HG03469 (cell line): ENCODE results near the gene SLCO1A2.

ENCODE experiments used
- ATAC-seq: cut with Tn5 transposase; IDR thresholded peaks from one replicate; pipeline ENCODE4 v1.9.1; 2021; ENCODE audit warnings: mild to moderate bottlenecking, moderate library complexity, moderate number of reproducible peaks; ENCODE audit not compliant: unreplicated experiment

Gene SLCO1A2

DNA sequence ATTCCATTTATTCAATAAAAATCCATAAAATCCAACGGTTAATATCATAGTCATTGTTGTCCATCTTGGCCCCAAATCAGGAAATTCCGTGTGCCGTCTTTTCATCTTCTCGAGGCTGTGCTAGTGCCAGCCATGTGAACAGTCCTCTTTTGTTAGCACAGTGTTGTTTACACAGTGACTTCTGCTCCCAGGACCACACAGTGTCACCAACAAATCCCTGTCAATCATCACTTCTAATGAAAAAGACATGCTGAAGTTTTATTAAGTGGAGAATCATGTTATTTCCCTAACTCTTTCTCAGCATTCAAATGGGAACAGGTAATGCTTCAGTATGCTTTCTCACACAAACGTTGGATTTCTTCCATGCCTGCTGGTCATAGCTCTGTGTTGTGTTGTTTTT is 1.9 kb upstream of the SLCO1A2 start:
- no peak for ATAC-seq

DNA sequence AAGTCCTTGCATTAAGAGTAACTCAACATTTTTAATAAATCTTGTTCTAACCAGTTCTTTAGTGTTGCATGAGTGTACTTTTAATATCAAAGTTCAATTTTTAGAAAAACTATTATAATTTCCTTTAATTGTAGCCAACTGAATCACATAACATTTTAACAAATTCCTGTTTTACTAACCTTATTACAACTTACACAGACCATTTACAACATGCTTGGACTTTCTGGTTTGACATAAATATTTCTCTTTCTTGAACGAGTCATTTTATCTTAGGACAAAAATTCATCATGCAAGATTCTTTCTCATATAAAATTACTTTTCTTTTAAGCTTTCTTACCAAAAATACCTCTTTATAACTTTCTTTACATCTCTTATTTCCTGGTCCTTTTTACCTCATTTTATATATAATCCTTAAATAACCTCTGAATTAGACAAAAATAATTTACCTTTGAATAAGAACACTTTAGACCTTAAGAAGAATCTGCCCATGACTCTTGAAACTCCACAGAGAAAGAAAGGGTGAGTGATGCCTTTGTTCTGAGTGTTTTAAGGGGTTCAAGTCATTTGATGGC is 3.9 kb downstream of the SLCO1A2 start:
- ATAC-seq = no peak

- no peak for ATAC-seq
These were observed 6.1 kb downstream of the SLCO1A2 start for GRCh38 chr12:21328578-21328977.

GRCh38 chr12:21324551-21324950 is 10.2 kb downstream of the SLCO1A2 start:
- ATAC-seq = no peak

- no peak for ATAC-seq
These were observed 11.0 kb downstream of the SLCO1A2 start for GRCh38 chr12:21323736-21324135.

GRCh38 chr12:21308785-21309184 is 25.9 kb downstream of the SLCO1A2 start:
- ATAC-seq = no peak

GRCh38 chr12:21305661-21306060 is 29.1 kb downstream of the SLCO1A2 start:
- ATAC-seq = no peak

DNA sequence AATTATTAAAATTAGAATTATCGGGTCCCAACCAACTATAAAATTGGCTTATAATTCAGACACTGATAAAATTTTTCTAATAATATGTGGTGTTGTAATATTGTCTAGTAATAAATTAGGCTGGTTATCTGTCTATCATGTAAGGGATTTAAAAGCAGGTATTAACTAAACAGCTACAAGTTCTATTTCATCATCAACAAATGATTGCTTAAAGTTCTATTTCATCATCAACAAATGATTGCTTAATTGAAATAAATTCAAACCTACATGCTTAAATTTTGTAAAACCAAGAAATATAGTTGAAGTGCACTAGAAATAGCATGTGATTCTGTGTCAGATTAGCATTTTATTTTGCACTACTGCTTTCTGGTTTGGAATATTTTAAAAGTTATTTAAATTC is 34.1 kb downstream of the SLCO1A2 start:
- ATAC-seq = no peak

- ATAC-seq = peak; percentile 59
These were observed 37.8 kb downstream of the SLCO1A2 start for GRCh38 chr12:21296751-21297406.

GRCh38 chr12:21296348-21296747 is 38.4 kb downstream of the SLCO1A2 start:
- ATAC-seq = no peak

DNA sequence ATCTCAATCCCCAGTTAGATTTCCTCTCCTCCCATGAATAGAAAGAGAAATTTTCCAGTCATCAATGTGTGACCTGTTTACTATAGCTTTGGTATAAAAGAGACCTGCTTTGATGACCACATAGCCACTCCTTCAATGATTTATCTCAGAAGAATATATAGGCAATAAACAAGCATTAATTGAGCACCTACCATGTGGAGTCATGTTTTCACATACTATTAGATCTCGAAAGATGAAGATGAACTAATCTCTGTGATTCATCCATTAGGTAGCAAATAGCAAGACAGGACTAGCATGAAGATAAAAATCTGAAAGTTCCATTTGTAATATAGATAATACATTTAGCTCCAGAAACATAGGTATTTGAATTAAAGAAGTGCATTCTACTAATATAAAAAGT is 40.5 kb downstream of the SLCO1A2 start:
- ATAC-seq = no peak

DNA sequence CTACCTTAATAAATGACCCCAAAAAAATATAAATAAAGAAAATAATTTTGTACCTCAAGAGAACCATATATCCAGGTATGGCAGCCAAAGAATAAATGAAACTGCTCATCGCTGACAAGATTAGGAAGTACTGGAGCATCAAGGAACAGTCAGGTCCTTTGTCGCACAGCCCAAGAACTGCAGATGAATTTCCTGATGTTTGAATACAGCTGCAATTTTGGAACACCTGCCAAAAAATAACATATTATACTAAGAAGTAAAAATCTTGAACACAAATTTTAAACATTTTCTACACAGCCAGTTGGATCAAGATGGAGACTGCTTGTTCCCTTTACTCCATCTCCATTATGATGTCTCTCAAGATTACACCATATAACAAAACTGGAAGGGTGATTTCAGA is 42.6 kb downstream of the SLCO1A2 start:
- no peak for ATAC-seq

- ATAC-seq = no peak
These were observed 45.0 kb downstream of the SLCO1A2 start for GRCh38 chr12:21289698-21290097.

DNA sequence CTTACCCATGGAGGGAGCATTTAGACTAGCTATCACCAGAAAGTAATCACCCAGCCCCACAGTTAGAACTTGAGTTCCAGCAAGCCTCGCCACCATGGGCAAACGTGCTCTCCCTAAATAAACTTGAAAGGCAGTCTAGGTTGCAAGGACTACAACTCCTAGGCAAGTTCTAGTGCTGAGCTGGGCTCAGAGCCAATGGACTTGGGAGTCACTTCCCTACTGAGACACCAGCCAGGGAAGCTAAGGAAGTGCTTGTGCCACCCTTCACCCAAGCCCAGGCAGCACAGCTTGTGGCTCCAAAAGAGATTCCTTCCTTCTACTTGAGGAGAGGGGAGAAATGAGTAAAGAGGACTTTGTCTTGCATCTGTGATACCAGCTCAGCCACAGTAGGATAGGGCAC is 57.9 kb downstream of the SLCO1A2 start:
- no peak for ATAC-seq

GRCh38 chr12:21265932-21266331 is 68.8 kb downstream of the SLCO1A2 start:
- ATAC-seq = no peak

GRCh38 chr12:21264232-21264631 is 70.5 kb downstream of the SLCO1A2 start:
- no peak for ATAC-seq

- ATAC-seq = no peak
These were observed 77.5 kb downstream of the SLCO1A2 start for GRCh38 chr12:21257172-21257571.

GRCh38 chr12:21252070-21252469 is 82.6 kb downstream of the SLCO1A2 start:
- no peak for ATAC-seq

- no peak for ATAC-seq
These were observed 86.0 kb downstream of the SLCO1A2 start for GRCh38 chr12:21248679-21249078.

DNA sequence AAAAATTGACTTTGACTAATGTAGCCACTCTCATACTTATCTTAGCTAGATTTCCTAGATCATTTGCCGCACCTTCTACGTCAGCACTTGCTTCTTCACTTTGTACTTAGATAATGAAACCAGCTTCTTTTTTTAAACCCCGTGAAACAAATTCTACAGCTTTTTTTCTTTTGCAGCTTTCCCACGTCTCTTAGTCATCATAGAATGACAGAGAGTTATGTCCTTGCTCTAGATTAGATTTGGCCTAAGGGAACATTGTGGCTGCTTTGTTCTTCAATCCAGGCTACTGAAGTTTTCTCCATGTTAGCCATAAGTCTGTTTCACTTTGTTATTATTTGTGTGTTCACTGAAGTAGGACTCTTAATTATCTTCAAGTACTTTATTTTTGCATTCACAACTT is 94.9 kb downstream of the SLCO1A2 start:
- no peak for ATAC-seq

- ATAC-seq = no peak
These were observed 100.3 kb downstream of the SLCO1A2 start for GRCh38 chr12:21234395-21234794.

DNA sequence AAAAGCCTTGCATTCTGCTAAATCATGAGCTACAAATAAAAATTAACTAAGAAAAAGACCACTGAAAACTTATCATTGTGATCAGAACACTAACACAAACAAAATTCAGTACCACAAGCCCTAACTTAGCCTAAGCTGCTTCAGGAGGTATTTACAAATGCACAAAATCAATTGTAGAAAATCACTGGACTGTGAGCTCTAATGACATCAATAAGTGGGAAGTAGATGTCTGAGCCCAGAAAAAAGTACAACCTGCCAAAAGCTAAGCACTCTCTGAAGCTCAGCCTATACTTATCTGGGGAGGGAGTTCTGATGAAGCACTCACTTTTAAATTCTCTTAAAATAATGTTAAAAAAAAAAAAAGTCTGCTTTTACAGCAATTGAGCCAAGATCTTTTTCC is 110.8 kb downstream of the SLCO1A2 start:
- no peak for ATAC-seq

DNA sequence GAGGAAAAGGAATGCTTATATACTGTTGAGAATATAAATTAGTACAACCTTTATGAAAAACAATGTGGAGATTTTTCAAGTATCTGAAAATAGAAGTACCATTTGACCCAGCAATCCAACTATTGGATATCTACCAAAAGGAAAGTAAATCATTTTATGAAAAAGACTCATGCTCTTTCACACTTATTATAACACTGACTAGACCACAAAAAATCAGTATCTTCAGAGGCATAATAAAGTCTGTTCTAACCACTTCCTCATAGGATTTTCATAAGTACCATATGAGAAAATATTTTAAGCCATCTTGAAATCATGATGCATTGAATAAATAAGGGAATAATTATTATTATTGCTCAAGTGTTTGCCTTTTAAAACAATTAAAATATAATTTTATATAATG is 112.9 kb downstream of the SLCO1A2 start:
- ATAC-seq = no peak
